DND-41 (cell line): ENCODE data around the gene SPATA19.

Experiments used
- ATAC-seq: fragments of 200-7000 bp; cut with Tn5 transposase; 3 replicates; pipeline ENCODE4 v1.9.1; 2021; ENCODE audit warnings: low read depth; ENCODE audit not compliant: insufficient read depth
- DNase-seq: peaks from one replicate; pipeline ENCODE4 v3.0.0-alpha.2; 2020
- H2AFZ ChIP-seq: 2 replicates; pipeline ENCODE4 v1.6.0; 2012; ENCODE audit warnings: low read depth, low read length
- H3K27ac ChIP-seq: 2 replicates; pipeline ENCODE4 v1.5.1; 2012; ENCODE audit warnings: low read length, inconsistent platforms
- H3K27me3 ChIP-seq: fragments of 200-600 bp; sonication (generic); 2 replicates; pipeline ENCODE4 v1.6.0; 2012; ENCODE audit warnings: low read length, mild to moderate bottlenecking, inconsistent platforms; ENCODE audit not compliant: insufficient read depth, poor library complexity
- H3K36me3 ChIP-seq: 2 replicates; pipeline ENCODE4 v1.5.1; 2012; ENCODE audit warnings: low read length, inconsistent platforms; ENCODE audit not compliant: insufficient read depth
- H3K4me1 ChIP-seq: 2 replicates; pipeline ENCODE4 v1.5.1; 2012; ENCODE audit warnings: mild to moderate bottlenecking, low read length; ENCODE audit not compliant: insufficient read depth
- H3K4me2 ChIP-seq: 2 replicates; pipeline ENCODE4 v1.6.0; 2012; ENCODE audit warnings: mild to moderate bottlenecking, moderate library complexity, low read length, inconsistent platforms; ENCODE audit not compliant: insufficient read depth
- H3K4me3 ChIP-seq, 2 experiments: fragments of 200-600 bp in 1 of 2; shearing (Covaris generic) in 1 of 2; 2 replicates each; pipeline ENCODE4 v1.5.1; 2012 to 2016; ENCODE audit warnings: inconsistent platforms in 2 of 2, low read length in 2 of 2, mild to moderate bottlenecking in 2 of 2, low read depth in 1 of 2, moderate library complexity in 1 of 2
- H3K79me2 ChIP-seq: 2 replicates; pipeline ENCODE4 v1.6.0; 2012; ENCODE audit warnings: low read length, inconsistent platforms; ENCODE audit not compliant: insufficient read depth
- H3K9ac ChIP-seq: 2 replicates; pipeline ENCODE4 v1.6.0; 2012; ENCODE audit warnings: low read depth, mild to moderate bottlenecking, inconsistent platforms, low read length, moderate library complexity
- H3K9me3 ChIP-seq: 2 replicates; pipeline ENCODE4 v1.5.1; 2012; ENCODE audit warnings: low read length, moderate library complexity, mild to moderate bottlenecking, inconsistent platforms; ENCODE audit not compliant: insufficient read depth, severe bottlenecking
- H4K20me1 ChIP-seq: 2 replicates; pipeline ENCODE4 v1.6.0; 2012; ENCODE audit warnings: low read length; ENCODE audit not compliant: insufficient read depth
- EZH2 ChIP-seq: IDR thresholded peaks from 3 replicates; pipeline ENCODE4 v1.6.1; 2012; ENCODE audit warnings: borderline replicate concordance, low read depth, mild to moderate bottlenecking, moderate library complexity, low read length, inconsistent platforms; ENCODE audit not compliant: severe bottlenecking
- TF ChIP-seq, protein P1 (sequence below): IDR thresholded peaks from 2 replicates; pipeline ENCODE4 v1.5.1; 2012; ENCODE audit warnings: borderline replicate concordance, low read length, moderate library complexity, mild to moderate bottlenecking; ENCODE audit not compliant: poor library complexity, severe bottlenecking; ENCODE audit errors: extremely low read depth

Gene SPATA19

GRCh38 chr11:133814588-133815100, 30.7 kb downstream of the SPATA19 start:
- Histone ChIP-seq H3K27ac (no peak overlapping the region), H3K36me3 (no peaks in the 10 kb centered on the region), H3K9me3 (no peaks in the 10 kb centered on the region), H3K4me1 (no peaks in the 10 kb centered on the region), H2AFZ (no peak overlapping the region), H3K4me2 (no peak overlapping the region), H3K4me3 (no peak overlapping the region), H3K79me2 (no peaks in the 10 kb centered on the region), H3K27me3 (peaks cover 27% of the 10 kb centered on the region), H3K9ac (no peak overlapping the region), H4K20me1 (peaks cover 3% of the 10 kb centered on the region; the same call in 1 of the 2 replicates)
- no peak for DNase-seq
- ATAC-seq, result no peak
- TF ChIP-seq EZH2, result no peak
- TF ChIP-seq, protein P1, sequence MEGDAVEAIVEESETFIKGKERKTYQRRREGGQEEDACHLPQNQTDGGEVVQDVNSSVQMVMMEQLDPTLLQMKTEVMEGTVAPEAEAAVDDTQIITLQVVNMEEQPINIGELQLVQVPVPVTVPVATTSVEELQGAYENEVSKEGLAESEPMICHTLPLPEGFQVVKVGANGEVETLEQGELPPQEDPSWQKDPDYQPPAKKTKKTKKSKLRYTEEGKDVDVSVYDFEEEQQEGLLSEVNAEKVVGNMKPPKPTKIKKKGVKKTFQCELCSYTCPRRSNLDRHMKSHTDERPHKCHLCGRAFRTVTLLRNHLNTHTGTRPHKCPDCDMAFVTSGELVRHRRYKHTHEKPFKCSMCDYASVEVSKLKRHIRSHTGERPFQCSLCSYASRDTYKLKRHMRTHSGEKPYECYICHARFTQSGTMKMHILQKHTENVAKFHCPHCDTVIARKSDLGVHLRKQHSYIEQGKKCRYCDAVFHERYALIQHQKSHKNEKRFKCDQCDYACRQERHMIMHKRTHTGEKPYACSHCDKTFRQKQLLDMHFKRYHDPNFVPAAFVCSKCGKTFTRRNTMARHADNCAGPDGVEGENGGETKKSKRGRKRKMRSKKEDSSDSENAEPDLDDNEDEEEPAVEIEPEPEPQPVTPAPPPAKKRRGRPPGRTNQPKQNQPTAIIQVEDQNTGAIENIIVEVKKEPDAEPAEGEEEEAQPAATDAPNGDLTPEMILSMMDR, result no peak

DNA sequence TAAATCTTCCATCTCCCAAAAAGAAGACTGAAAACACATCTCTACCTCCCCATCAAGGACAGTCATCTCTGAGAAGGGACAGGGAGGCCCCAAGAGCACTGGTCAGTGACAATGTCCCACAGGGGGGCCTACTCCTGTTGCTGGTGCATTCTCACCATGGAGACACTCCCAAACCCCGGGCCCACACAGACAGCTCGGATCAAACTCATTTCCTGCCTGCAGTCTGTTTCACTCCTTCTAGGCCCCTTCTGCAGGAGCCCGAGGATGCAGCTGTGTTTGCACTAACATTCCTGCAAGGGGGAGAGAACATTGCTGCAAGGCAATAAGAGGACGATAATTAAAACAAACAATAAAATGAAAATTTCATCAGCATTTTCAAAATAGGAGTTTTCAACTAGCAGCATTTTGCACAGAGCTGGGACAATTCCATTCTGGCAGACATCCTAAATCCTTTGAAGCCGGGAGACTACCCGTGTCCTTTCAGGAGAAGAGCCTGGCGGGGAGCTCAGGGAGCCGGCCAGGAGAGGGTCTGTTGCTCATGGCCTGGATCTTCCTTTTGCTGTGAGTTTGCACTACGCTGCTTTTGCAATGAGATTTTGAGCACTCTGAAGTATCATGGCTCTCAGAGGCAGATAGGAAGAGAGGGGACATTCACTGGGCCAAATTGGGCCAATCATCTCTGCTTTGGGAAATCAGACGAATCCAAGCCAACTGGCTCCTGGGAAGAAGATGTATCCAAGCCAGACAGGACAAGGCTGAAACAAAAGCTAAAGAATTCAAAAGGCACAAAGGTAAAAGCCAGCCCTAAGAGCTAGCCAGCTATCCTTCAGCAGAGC, 33.2 kb downstream of the SPATA19 start:
- no peak for TF ChIP-seq EZH2
- TF ChIP-seq, protein P1, result no peak
- Histone ChIP-seq H3K9ac (no peak overlapping the region), H3K9me3 (no peaks in the 10 kb centered on the region), H3K4me3 (no peak overlapping the region), H2AFZ (no peak overlapping the region), H3K36me3 (no peaks in the 10 kb centered on the region), H4K20me1 (no peaks in the 10 kb centered on the region), H3K4me2 (no peak overlapping the region), H3K79me2 (no peaks in the 10 kb centered on the region), H3K4me1 (no peaks in the 10 kb centered on the region), H3K27ac (no peak overlapping the region), H3K27me3 (peaks cover 27% of the 10 kb centered on the region)
- DNase-seq, result no peak
- no peak for ATAC-seq

DNA sequence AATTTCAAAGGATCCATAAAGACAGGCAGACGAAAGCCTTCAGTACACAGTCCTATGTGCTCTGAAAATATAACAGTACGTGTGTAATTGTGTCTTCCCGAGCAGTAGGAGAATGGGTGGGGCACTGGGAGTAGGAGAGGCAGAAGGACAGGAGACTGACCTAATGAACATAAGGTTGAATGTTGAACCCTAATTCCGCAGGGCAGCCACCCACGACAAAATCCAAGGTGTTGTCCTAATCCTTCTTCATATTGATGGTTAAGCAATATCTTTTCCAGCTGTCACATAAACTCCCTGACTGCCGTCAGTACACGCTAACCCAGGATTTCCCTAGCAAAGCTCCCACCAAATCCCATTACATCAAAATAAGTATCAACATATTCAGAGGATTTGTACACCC, 34.5 kb downstream of the SPATA19 start:
- peaks cover 26% of the 10 kb centered on the region for H3K27me3 ChIP-seq
- TF ChIP-seq EZH2, result no peak
- TF ChIP-seq, protein P1, result no peak
- H3K4me2 ChIP-seq, result no peak overlapping the region
- no peaks in the 10 kb centered on the region for H3K79me2 ChIP-seq
- ATAC-seq (no peak), DNase-seq (no peak)
- no peak overlapping the region for H3K27ac ChIP-seq
- no peak overlapping the region for H2AFZ ChIP-seq
- H3K9ac ChIP-seq, result no peak overlapping the region
- H3K9me3 ChIP-seq, result no peaks in the 10 kb centered on the region
- H4K20me1 ChIP-seq, result no peaks in the 10 kb centered on the region
- no peaks in the 10 kb centered on the region for H3K36me3 ChIP-seq
- no peak overlapping the region for H3K4me3 ChIP-seq
- no peaks in the 10 kb centered on the region for H3K4me1 ChIP-seq
